Measurements from ENCODE around the gene TRH.

The TRH gene

DNA sequence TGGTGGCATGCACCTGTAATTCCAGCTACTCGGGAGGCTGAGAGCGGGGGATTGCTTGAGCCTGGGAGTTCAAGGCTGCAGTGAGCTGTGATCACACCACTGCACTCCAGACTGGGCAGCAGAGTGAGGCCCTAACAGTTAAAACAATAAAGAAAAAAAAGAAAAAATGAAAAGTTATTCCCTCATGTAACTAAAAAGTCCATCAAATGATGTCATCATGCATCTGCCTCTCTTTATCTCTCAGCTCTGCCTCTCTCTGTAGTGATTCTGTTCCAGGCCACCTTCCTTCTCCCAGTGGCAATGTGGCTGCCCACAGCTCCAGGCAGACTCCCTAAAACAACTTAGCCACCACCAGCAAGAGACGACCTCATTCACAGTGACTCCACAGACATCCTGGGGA, 31.5 kb upstream of the TRH start:
- Histone ChIP-seq H3K36me3 (ENCODE audit: control insufficient read depth in 2 of 2, insufficient read depth in 2 of 2, low read length in 2 of 2) (no peaks in the 10 kb centered on the region), H3K9me3 (ENCODE audit: control insufficient read depth in 2 of 2, low read length in 2 of 2) (peaks cover 4 to 9% of the 10 kb centered on the region in 2 donors), H3K27ac (ENCODE audit: low read length) (no peak overlapping the region), H3K4me3 (ENCODE audit: low read length in 2 of 2) (no peak overlapping the region), H3K4me1 (ENCODE audit: control insufficient read depth, insufficient read depth, low read length) (no peaks in the 10 kb centered on the region), H3K27me3 (ENCODE audit: control insufficient read depth in 1 of 2, insufficient read depth in 2 of 2, low read length in 2 of 2) (peaks cover 0 to 3% of the 10 kb centered on the region in 2 donors), H3K9ac (ENCODE audit: low read length in 2 of 2) (no peak overlapping the region)

DNA sequence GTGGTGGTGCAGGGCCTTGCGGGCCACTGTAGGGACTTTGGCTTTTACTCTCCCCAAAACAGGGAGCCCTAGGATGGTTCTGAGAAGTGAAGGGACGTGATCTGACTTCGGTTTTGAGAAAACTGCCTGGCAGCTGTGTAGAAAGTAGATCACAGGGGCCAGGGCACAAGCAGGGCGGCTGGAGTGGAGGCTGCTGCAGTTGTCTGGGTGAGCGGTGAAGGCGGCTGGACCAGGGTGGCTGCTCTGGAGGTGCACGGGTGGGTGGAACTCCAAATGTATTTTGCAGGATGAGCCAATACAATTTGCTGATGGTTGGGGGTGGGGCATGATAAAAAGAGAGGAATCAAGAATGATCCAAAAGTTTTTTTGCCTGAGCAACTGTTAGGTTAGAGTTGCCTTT, 29.8 kb upstream of the TRH start:
- Histone ChIP-seq H3K9ac (ENCODE audit: low read length in 2 of 2) (no peak overlapping the region), H3K4me1 (ENCODE audit: control insufficient read depth, insufficient read depth, low read length) (no peaks in the 10 kb centered on the region), H3K9me3 (ENCODE audit: control insufficient read depth in 2 of 2, low read length in 2 of 2) (peaks cover 4 to 9% of the 10 kb centered on the region in 2 donors), H3K4me3 (ENCODE audit: low read length in 2 of 2) (no peak overlapping the region), H3K27me3 (ENCODE audit: control insufficient read depth in 1 of 2, insufficient read depth in 2 of 2, low read length in 2 of 2) (peaks cover 0 to 8% of the 10 kb centered on the region in 2 donors), H3K36me3 (ENCODE audit: control insufficient read depth in 2 of 2, insufficient read depth in 2 of 2, low read length in 2 of 2) (no peaks in the 10 kb centered on the region), H3K27ac (ENCODE audit: low read length) (no peak overlapping the region)

DNA sequence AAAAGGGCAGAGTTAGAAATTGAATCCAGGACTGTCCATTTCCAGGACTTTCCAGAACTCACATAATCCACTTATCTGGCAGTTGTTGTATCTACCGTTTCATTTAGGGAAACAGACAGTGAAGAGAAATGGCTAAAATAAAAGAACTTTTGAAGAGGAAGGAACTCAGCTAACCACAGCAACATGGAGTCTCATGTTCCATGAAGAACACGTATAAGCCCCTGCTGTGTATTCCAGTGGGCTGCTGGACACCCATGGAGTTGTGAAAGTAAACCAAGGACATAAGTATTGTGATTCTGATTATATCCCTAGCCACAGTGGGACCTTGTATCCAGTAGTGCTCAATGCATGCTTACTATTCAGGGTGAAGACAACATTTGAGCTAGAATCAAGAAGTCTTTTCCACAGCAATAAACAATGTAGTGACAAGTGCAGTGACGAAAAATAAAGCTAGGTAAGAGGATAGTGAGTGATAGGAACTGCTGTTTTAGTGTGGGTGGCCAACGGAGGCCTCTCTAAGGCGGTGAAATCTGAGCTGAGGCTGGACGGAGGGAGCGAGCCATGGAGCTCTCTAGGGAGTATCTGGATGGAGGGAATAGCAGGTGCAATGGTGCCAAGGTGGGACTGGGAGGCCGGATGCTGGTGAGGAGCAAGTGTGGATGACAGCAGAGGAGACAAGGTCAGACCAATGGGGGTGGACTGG, 26.8 kb upstream of the TRH start:
- H3K9ac ChIP-seq (ENCODE audit: low read length in 2 of 2), result no peak overlapping the region
- H3K4me3 ChIP-seq (ENCODE audit: low read length in 2 of 2), result no peak overlapping the region
- no peaks in the 10 kb centered on the region for H3K36me3 ChIP-seq (ENCODE audit: control insufficient read depth in 2 of 2, insufficient read depth in 2 of 2, low read length in 2 of 2)
- peaks cover 0 to 9% of the 10 kb centered on the region in 2 donors for H3K27me3 ChIP-seq (ENCODE audit: control insufficient read depth in 1 of 2, insufficient read depth in 2 of 2, low read length in 2 of 2)
- H3K27ac ChIP-seq (ENCODE audit: low read length), result no peak overlapping the region
- no peaks in the 10 kb centered on the region for H3K4me1 ChIP-seq (ENCODE audit: control insufficient read depth, insufficient read depth, low read length)
- peaks cover 4 to 9% of the 10 kb centered on the region in 2 donors for H3K9me3 ChIP-seq (ENCODE audit: control insufficient read depth in 2 of 2, low read length in 2 of 2)

DNA sequence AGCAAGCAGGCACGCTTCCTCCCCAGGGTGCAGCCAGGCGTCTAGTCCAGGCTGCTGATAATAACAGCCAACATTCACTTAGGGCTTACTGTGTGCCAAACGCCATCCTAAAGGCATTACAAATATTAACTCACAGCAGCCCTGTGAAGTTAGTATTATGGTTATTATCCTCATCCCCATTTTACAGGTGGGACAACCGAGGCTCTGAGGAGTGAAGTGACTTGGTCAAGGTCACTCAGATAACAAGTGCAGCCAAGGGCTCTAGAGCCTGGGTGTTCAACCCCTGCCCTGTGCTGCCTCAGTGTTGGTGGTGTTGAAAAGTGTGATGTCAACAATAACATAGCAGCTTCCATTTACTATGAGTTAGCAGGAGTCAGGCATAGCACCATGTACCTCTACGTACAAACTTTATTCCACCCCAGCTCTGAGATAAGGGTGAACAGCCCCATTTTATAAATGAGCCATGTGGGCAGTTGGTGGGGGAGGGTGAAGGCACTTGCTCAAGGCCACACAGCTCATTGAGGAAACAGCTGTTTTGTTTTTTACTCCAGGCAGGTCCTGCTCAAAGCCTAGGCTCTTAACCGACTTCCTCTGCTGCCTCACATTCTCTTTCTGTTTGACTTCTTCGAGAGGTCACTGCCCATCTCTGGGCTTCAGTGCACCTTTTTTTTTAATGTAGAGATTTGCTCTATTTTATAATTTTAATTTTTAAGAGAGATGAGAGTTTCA, 24.0 kb upstream of the TRH start:
- H3K4me3 ChIP-seq (ENCODE audit: low read length in 2 of 2), result no peak overlapping the region
- H3K4me1 ChIP-seq (ENCODE audit: control insufficient read depth, insufficient read depth, low read length), result no peaks in the 10 kb centered on the region
- H3K9me3 ChIP-seq (ENCODE audit: control insufficient read depth in 2 of 2, low read length in 2 of 2), result peaks cover 4 to 9% of the 10 kb centered on the region in 2 donors
- H3K9ac ChIP-seq (ENCODE audit: low read length in 2 of 2), result no peak overlapping the region
- H3K27me3 ChIP-seq (ENCODE audit: control insufficient read depth in 1 of 2, insufficient read depth in 2 of 2, low read length in 2 of 2), result peaks cover 0 to 13% of the 10 kb centered on the region in 2 donors
- H3K36me3 ChIP-seq (ENCODE audit: control insufficient read depth in 2 of 2, insufficient read depth in 2 of 2, low read length in 2 of 2), result no peaks in the 10 kb centered on the region
- no peak overlapping the region for H3K27ac ChIP-seq (ENCODE audit: low read length)

DNA sequence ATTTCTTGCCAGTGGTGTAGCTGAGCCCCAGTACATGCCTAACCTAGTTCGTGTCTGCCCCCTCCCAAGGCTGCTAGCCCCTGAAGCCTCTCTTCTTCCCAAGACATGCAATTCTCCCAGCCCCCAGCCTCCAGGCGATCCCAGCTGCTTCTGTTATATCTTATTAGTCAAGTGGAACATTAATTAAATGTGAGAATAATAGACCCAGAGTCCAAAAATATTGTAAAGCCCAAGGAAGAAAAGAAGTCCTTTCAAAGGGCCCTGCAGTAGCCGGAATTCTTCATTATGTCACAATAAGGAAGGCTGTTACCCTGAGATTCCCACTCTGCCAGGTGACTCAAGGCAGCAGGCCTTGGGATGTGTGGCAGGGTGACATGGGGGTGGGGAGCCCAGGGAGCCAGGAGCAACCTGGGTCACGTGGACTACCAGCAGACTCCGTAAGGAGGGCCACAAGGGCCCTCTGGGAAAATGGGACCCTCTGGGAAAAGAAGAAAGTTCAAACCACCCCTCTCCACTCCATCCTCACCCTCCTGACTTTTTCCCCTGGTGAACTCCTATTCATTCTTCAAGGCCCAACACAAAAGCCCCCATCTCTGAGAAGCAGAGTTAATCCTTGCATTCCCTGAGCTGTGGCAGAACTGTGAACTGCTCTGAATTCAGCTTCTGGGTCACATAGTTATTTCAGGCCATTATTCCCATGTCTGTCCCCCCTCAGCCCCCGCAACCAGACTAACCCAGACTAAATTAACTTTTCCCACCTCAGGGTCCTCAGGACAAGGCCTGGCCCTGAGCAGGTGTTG, 21.8 kb upstream of the TRH start:
- Histone ChIP-seq H3K4me1 (ENCODE audit: control insufficient read depth, insufficient read depth, low read length) (no peaks in the 10 kb centered on the region), H3K27me3 (ENCODE audit: control insufficient read depth in 1 of 2, insufficient read depth in 2 of 2, low read length in 2 of 2) (peaks cover 0 to 10% of the 10 kb centered on the region in 2 donors), H3K9ac (ENCODE audit: low read length in 2 of 2) (no peak overlapping the region), H3K9me3 (ENCODE audit: control insufficient read depth in 2 of 2, low read length in 2 of 2) (peaks cover 0 to under 1% of the 10 kb centered on the region in 2 donors), H3K36me3 (ENCODE audit: control insufficient read depth in 2 of 2, insufficient read depth in 2 of 2, low read length in 2 of 2) (no peaks in the 10 kb centered on the region), H3K4me3 (ENCODE audit: low read length in 2 of 2) (no peak overlapping the region), H3K27ac (ENCODE audit: low read length) (no peak overlapping the region)

DNA sequence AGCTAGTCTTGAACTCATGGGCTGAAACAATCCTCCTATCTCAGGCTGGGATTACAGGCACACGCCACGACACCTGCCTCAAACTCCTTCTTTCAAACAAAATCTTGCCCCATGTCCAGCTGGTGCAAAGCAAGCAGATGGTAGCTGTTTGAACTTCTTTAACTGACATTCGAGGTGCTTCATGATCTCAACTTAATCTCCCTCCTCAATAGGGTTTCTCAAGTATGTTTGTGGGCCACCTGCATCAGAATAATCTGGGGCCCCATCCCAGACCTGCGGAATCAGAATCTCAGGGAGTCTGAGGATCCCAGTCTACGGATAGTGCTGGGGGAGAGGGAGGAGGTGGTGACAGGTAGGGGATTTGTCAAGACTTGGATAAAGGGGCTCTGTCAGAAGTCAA, 20.9 kb upstream of the TRH start:
- H3K4me3 ChIP-seq (ENCODE audit: low read length in 2 of 2), result no peak overlapping the region
- peaks cover 0 to 9% of the 10 kb centered on the region in 2 donors for H3K27me3 ChIP-seq (ENCODE audit: control insufficient read depth in 1 of 2, insufficient read depth in 2 of 2, low read length in 2 of 2)
- H3K4me1 ChIP-seq (ENCODE audit: control insufficient read depth, insufficient read depth, low read length), result no peaks in the 10 kb centered on the region
- no peak overlapping the region for H3K9ac ChIP-seq (ENCODE audit: low read length in 2 of 2)
- H3K27ac ChIP-seq (ENCODE audit: low read length), result no peak overlapping the region
- H3K9me3 ChIP-seq (ENCODE audit: control insufficient read depth in 2 of 2, low read length in 2 of 2), result no peaks in the 10 kb centered on the region
- H3K36me3 ChIP-seq (ENCODE audit: control insufficient read depth in 2 of 2, insufficient read depth in 2 of 2, low read length in 2 of 2), result no peaks in the 10 kb centered on the region

DNA sequence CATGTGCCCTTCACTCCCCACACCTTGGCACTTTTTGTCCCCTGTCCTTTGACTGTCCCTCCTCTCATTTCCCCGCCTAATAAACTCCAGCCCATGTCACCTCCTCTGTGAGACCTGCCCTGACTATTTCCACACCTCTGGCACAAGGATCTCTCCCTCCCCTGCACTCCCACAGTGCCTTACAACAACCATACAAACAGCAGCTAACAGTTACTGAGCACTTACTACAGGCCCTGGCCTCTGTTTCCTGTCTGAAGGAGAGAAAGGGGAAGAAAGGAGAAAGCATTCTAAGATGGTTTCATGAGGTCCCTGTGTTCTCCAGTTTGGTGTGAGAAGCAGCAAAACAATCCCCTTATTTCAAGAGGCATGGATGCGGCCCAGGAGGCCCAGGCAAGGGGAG, 20.0 kb upstream of the TRH start:
- no peaks in the 10 kb centered on the region for H3K9me3 ChIP-seq (ENCODE audit: control insufficient read depth in 2 of 2, low read length in 2 of 2)
- H3K27me3 ChIP-seq (ENCODE audit: control insufficient read depth in 1 of 2, insufficient read depth in 2 of 2, low read length in 2 of 2), result peaks cover 0 to 5% of the 10 kb centered on the region in 2 donors
- H3K4me3 ChIP-seq (ENCODE audit: low read length in 2 of 2), result no peak overlapping the region
- no peak overlapping the region for H3K9ac ChIP-seq (ENCODE audit: low read length in 2 of 2)
- no peak overlapping the region for H3K27ac ChIP-seq (ENCODE audit: low read length)
- no peaks in the 10 kb centered on the region for H3K36me3 ChIP-seq (ENCODE audit: control insufficient read depth in 2 of 2, insufficient read depth in 2 of 2, low read length in 2 of 2)
- no peaks in the 10 kb centered on the region for H3K4me1 ChIP-seq (ENCODE audit: control insufficient read depth, insufficient read depth, low read length)

DNA sequence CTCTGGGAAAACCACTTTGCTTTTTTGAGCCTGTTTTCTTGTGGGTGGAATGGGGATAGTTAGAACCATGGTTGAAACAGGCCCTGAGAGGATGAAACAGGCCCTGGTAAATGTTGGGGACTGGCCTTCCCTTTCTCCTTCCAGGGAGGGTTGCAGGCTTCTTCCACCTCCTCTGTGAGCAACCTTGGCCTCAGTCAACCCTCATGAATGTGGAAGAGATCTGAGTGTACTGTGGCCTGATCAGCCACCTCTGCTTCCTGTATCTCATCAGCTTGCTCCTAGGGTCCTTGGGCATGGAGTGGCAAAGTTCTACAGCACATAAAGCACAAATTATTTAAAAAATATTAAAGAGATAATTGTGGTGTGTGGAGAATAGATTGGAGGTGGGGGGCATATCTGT, 17.6 kb upstream of the TRH start:
- no peak overlapping the region for H3K27ac ChIP-seq (ENCODE audit: low read length)
- H3K9ac ChIP-seq (ENCODE audit: low read length in 2 of 2), result no peak overlapping the region
- H3K4me3 ChIP-seq (ENCODE audit: low read length in 2 of 2), result no peak overlapping the region
- H3K9me3 ChIP-seq (ENCODE audit: control insufficient read depth in 2 of 2, low read length in 2 of 2), result no peaks in the 10 kb centered on the region
- H3K27me3 ChIP-seq (ENCODE audit: control insufficient read depth in 1 of 2, insufficient read depth in 2 of 2, low read length in 2 of 2), result peaks cover 0 to 5% of the 10 kb centered on the region in 2 donors
- H3K36me3 ChIP-seq (ENCODE audit: control insufficient read depth in 2 of 2, insufficient read depth in 2 of 2, low read length in 2 of 2), result no peaks in the 10 kb centered on the region
- no peaks in the 10 kb centered on the region for H3K4me1 ChIP-seq (ENCODE audit: control insufficient read depth, insufficient read depth, low read length)

DNA sequence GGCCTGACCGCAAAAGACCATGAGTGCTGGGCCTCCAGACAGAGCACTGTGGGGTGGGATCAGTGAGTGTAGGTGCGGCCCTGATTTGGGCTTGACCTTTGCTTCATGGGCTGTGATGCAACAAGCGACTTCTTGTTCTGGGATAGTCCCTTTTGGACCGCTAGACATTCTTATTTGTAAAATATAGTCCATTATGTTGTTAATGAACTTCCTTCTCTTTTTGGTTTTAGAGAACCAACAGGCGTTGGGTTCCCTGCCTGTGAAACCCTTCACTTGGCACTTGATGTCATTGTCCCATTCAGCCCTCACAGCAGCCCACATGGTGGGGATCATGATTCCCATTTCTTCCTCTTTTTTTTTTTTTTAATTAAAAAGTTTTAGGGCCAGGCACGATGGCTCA, 15.8 kb upstream of the TRH start:
- no peak overlapping the region for H3K4me3 ChIP-seq (ENCODE audit: low read length in 2 of 2)
- H3K27me3 ChIP-seq (ENCODE audit: control insufficient read depth in 1 of 2, insufficient read depth in 2 of 2, low read length in 2 of 2), result peaks cover 0 to 2% of the 10 kb centered on the region in 2 donors

DNA sequence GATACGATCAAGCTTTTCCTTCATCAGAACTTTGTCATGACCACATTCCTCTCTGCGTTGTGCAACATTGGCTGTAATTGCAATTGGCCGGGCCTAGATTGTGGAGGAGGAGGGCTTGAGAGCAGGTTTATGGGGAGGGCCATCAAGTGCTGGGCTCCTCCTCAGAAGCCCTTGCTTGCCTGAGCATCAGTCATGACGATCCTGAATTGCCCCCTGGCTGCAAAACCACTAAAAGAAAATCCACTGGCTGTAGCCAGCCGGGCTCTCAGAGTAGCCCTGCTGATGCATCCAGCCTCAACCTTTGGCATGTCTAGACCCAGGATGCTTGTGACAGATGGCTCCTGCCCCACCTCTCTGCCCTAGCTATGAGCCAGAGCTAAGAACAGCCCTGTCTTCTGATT, 13.4 kb upstream of the TRH start:
- peaks cover 0 to 2% of the 10 kb centered on the region in 2 donors for H3K27me3 ChIP-seq (ENCODE audit: control insufficient read depth in 1 of 2, insufficient read depth in 2 of 2, low read length in 2 of 2)
- no peaks in the 10 kb centered on the region for H3K4me1 ChIP-seq (ENCODE audit: control insufficient read depth, insufficient read depth, low read length)
- no peak overlapping the region for H3K4me3 ChIP-seq (ENCODE audit: low read length in 2 of 2)
- no peaks in the 10 kb centered on the region for H3K9me3 ChIP-seq (ENCODE audit: control insufficient read depth in 2 of 2, low read length in 2 of 2)
- no peaks in the 10 kb centered on the region for H3K36me3 ChIP-seq (ENCODE audit: control insufficient read depth in 2 of 2, insufficient read depth in 2 of 2, low read length in 2 of 2)
- no peak overlapping the region for H3K9ac ChIP-seq (ENCODE audit: low read length in 2 of 2)
- no peak overlapping the region for H3K27ac ChIP-seq (ENCODE audit: low read length)

More for the DNA sequence above, 15.8 kb upstream of the TRH start:
- Histone ChIP-seq H3K4me1 (ENCODE audit: control insufficient read depth, insufficient read depth, low read length) (no peaks in the 10 kb centered on the region), H3K9ac (ENCODE audit: low read length in 2 of 2) (no peak overlapping the region), H3K9me3 (ENCODE audit: control insufficient read depth in 2 of 2, low read length in 2 of 2) (no peaks in the 10 kb centered on the region), H3K36me3 (ENCODE audit: control insufficient read depth in 2 of 2, insufficient read depth in 2 of 2, low read length in 2 of 2) (no peaks in the 10 kb centered on the region), H3K27ac (ENCODE audit: low read length) (no peak overlapping the region)
